Loucy (cell line): ENCODE data around the gene TMEM245.

Experiments used
- H2AFZ ChIP-seq: fragments of 200-600 bp; sonication (generic); 2 replicates; pipeline ENCODE4 v1.6.0; 2016; ENCODE audit warnings: antibody characterized with exemption, mild to moderate bottlenecking, low read length, moderate library complexity
- H3F3A ChIP-seq: fragments of 200-600 bp; 2 replicates; pipeline ENCODE4 v1.6.0; 2016; ENCODE audit warnings: antibody characterized with exemption, low read depth, mild to moderate bottlenecking
- H3K27me3 ChIP-seq: fragments of 200-600 bp; sonication (generic); 2 replicates; pipeline ENCODE4 v1.6.1; 2014; ENCODE audit warnings: low read length, mild to moderate bottlenecking; ENCODE audit not compliant: insufficient read depth, poor library complexity, severe bottlenecking
- H3K36me3 ChIP-seq: fragments of 200-600 bp; sonication (generic); 2 replicates; pipeline ENCODE4 v1.6.1; 2016; ENCODE audit warnings: low read length; ENCODE audit not compliant: insufficient read depth
- H3K4me1 ChIP-seq: fragments of 200-600 bp; sonication (generic); 2 replicates; pipeline ENCODE4 v1.5.1; 2014; ENCODE audit warnings: low read length, mild to moderate bottlenecking; ENCODE audit not compliant: insufficient read depth, poor library complexity, severe bottlenecking
- H3K4me2 ChIP-seq: fragments of 200-600 bp; sonication (generic); 2 replicates; pipeline ENCODE4 v1.6.0; 2014; ENCODE audit warnings: antibody characterized with exemption, low read length, low read depth, mild to moderate bottlenecking; ENCODE audit not compliant: poor library complexity, severe bottlenecking
- H3K4me3 ChIP-seq: fragments of 200-600 bp; sonication (generic); 2 replicates; pipeline ENCODE4 v1.5.1; 2014; ENCODE audit warnings: low read length, mild to moderate bottlenecking, mixed read lengths; ENCODE audit not compliant: poor library complexity, severe bottlenecking
- H3K79me2 ChIP-seq: fragments of 200-600 bp; sonication (generic); 2 replicates; pipeline ENCODE4 v1.6.1; 2014; ENCODE audit warnings: low read length; ENCODE audit not compliant: insufficient read depth
- H3K9ac ChIP-seq: fragments of 200-600 bp; sonication (generic); 2 replicates; pipeline ENCODE4 v1.6.0; 2014; ENCODE audit warnings: mild to moderate bottlenecking, low read depth, low read length, moderate library complexity; ENCODE audit not compliant: poor library complexity, severe bottlenecking
- H3K9me2 ChIP-seq: fragments of 200-600 bp; sonication (generic); replicated peaks from 2 replicates; pipeline ENCODE4 v1.6.1; 2016; ENCODE audit warnings: low read depth, low read length, mixed read lengths
- H3K9me3 ChIP-seq: fragments of 200-600 bp; sonication (generic); 2 replicates; pipeline ENCODE4 v1.6.1; 2014; ENCODE audit warnings: mild to moderate bottlenecking, antibody characterized with exemption, low read length, low read depth; ENCODE audit not compliant: insufficient read depth
- H4K20me1 ChIP-seq: fragments of 200-600 bp; sonication (generic); 2 replicates; pipeline ENCODE4 v1.6.0; 2014; ENCODE audit warnings: antibody characterized with exemption, low read length, mild to moderate bottlenecking; ENCODE audit not compliant: insufficient read depth, poor library complexity, severe bottlenecking
- EZH2phosphoT487 ChIP-seq: fragments of 200-600 bp; IDR thresholded peaks from 2 replicates; pipeline ENCODE4 v1.6.1; 2018; ENCODE audit warnings: antibody characterized with exemption, mild to moderate bottlenecking, moderate library complexity, borderline replicate concordance
- TF ChIP-seq, protein P1 (sequence below): fragments of 200-600 bp; sonication (generic); conservative IDR thresholded peaks from 2 replicates; pipeline ENCODE4 v1.5.1; 2014; ENCODE audit warnings: mild to moderate bottlenecking, antibody characterized with exemption, low read length

Gene TMEM245

DNA sequence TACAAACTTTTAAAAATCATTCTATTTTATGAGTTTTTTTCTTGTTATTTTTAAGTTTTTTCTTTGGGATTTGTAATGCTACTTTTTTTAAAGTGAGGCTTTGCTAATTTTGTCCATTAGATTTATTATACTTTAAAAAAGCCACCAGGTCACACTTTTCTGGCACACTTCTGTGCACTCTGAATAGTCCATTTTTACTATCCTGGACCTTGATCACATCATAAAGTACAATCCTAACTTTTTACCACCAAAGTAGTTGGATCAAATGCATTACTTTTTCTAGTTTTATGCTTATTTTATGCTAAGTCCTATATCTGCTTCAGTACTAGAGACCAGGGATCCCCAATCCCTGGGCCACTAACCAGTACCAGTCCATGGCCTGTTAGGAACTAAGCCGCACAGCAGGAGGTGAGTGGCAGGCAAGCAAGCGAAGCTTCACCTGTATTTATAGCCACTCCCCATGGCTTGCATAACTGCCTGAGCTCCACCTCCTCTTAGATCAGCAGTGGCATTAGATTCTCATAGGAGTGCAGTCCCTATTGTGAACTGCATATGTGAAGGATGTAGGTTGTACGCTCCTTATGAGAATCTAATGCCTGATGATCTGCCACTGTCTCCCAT lies 31.3 kb upstream of the TMEM245 start:
- Histone ChIP-seq H3K36me3 (no peaks in the 10 kb centered on the region), H2AFZ (no peak overlapping the region), H3K9ac (no peak overlapping the region), H3F3A (no peaks in the 10 kb centered on the region), H3K4me1 (no peaks in the 10 kb centered on the region), H3K27me3 (no peaks in the 10 kb centered on the region), H3K4me2 (no peak overlapping the region), H4K20me1 (no peaks in the 10 kb centered on the region), H3K79me2 (no peaks in the 10 kb centered on the region), H3K4me3 (no peak overlapping the region), H3K9me2 (no peaks in the 10 kb centered on the region), H3K9me3 (peaks cover 6% of the 10 kb centered on the region; the same call in 1 of the 2 replicates)
- no peak for TF ChIP-seq EZH2phosphoT487
- TF ChIP-seq, protein P1, sequence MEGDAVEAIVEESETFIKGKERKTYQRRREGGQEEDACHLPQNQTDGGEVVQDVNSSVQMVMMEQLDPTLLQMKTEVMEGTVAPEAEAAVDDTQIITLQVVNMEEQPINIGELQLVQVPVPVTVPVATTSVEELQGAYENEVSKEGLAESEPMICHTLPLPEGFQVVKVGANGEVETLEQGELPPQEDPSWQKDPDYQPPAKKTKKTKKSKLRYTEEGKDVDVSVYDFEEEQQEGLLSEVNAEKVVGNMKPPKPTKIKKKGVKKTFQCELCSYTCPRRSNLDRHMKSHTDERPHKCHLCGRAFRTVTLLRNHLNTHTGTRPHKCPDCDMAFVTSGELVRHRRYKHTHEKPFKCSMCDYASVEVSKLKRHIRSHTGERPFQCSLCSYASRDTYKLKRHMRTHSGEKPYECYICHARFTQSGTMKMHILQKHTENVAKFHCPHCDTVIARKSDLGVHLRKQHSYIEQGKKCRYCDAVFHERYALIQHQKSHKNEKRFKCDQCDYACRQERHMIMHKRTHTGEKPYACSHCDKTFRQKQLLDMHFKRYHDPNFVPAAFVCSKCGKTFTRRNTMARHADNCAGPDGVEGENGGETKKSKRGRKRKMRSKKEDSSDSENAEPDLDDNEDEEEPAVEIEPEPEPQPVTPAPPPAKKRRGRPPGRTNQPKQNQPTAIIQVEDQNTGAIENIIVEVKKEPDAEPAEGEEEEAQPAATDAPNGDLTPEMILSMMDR, result no peak

DNA sequence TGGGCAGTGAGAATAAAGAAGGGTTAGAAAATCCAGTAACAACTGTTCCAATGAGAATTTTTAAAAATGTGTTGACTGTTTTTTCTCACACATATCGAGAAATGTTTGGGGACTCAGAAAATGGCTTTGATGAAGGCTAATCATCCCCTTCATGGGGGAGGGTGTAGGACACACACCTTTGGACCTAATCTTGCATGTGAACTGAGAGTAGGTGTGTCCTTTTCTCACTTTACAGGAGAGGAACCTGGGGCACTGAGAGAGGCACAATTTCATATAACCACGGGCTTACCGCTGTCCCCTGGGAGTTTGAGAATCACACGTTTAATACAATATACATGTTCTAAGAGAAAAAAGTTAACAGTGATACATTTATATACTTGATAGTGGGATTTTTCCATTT lies 30.0 kb upstream of the TMEM245 start:
- H3K4me2 ChIP-seq, result no peak overlapping the region
- H3K9ac ChIP-seq, result no peak overlapping the region
- H4K20me1 ChIP-seq, result no peaks in the 10 kb centered on the region
- no peaks in the 10 kb centered on the region for H3K4me1 ChIP-seq
- peaks cover 6% of the 10 kb centered on the region; the same call in 1 of the 2 replicates for H3K9me3 ChIP-seq
- no peaks in the 10 kb centered on the region for H3K36me3 ChIP-seq
- TF ChIP-seq, protein P1, result no peak
- no peak for TF ChIP-seq EZH2phosphoT487
- no peaks in the 10 kb centered on the region for H3K79me2 ChIP-seq
- no peaks in the 10 kb centered on the region for H3F3A ChIP-seq
- no peaks in the 10 kb centered on the region for H3K9me2 ChIP-seq
- H3K27me3 ChIP-seq, result no peaks in the 10 kb centered on the region
- H3K4me3 ChIP-seq, result no peak overlapping the region
- H2AFZ ChIP-seq, result no peak overlapping the region

DNA sequence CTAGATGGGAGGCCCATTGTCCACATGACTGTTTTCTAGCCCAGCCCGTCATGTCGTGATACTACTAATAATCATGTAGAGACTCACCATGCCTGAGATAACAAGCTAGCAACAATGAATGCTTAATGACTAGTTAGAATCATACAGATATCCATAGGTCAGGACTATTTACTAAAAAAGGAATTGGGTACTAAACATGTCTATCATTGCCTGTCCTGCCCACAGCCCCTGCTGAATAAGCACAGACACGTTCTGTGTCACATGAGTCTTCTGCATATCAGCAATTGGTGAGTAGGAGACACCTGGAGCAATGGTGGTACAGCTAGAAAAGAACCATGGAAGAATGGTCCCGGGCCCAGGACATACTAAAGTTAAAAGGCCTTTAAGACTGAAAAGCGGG lies 29.3 kb upstream of the TMEM245 start:
- Histone ChIP-seq H3K4me2 (no peak overlapping the region), H3K79me2 (no peaks in the 10 kb centered on the region), H3K9ac (no peak overlapping the region), H3K9me3 (peaks cover 6% of the 10 kb centered on the region; the same call in 1 of the 2 replicates), H3K9me2 (no peaks in the 10 kb centered on the region), H3K4me1 (no peaks in the 10 kb centered on the region), H3F3A (no peaks in the 10 kb centered on the region), H3K4me3 (no peak overlapping the region), H4K20me1 (no peaks in the 10 kb centered on the region), H3K36me3 (no peaks in the 10 kb centered on the region), H3K27me3 (no peaks in the 10 kb centered on the region), H2AFZ (no peak overlapping the region)
- TF ChIP-seq, protein P1, result no peak
- no peak for TF ChIP-seq EZH2phosphoT487
